Heart right ventricle (tissue), 16 donors: ENCODE data around the gene TICAM2. TPM values are rescaled to one million over a fixed set of nuclear protein-coding genes. Genes with fewer than 3 reads are reported as not detected.

Source experiments
- ATAC-seq, 8 donors: fragments of 200-7000 bp; cut with Tn5 transposase; one replicate each; pipeline ENCODE4 v1.9.1; 2020; ENCODE audit warnings: mild to moderate bottlenecking in 8 of 8, moderate library complexity in 8 of 8, moderate number of reproducible peaks in 1 of 8
- DNase-seq, 2 donors: peaks; one replicate each; pipeline ENCODE4 v3.0.0-alpha.2; 2020
- H3K27ac ChIP-seq, 10 donors: fragments of 200-600 bp; sonication (generic) in 2 of 10; one replicate each; pipeline versions ENCODE4 v1.5.0 to v1.8.0; 2020 to 2022; ENCODE audit warnings: mild to moderate bottlenecking in 3 of 10
- H3K27me3 ChIP-seq, 7 donors: fragments of 200-600 bp; one replicate each; pipeline ENCODE4 v1.8.0; 2021 to 2022; ENCODE audit warnings: mild to moderate bottlenecking in 2 of 7
- H3K36me3 ChIP-seq, 9 donors: fragments of 200-600 bp; sonication (generic) in 1 of 9; one replicate each; pipeline versions ENCODE4 v1.5.0 to v1.8.0; 2020 to 2022; ENCODE audit warnings: mild to moderate bottlenecking in 2 of 9
- H3K4me1 ChIP-seq, 9 donors: fragments of 200-600 bp; sonication (generic) in 1 of 9; one replicate each; pipeline versions ENCODE4 v1.5.0 to v1.8.0; 2020 to 2022; ENCODE audit warnings: mild to moderate bottlenecking in 4 of 9
- H3K4me3 ChIP-seq, 10 donors: fragments of 200-600 bp; sonication (generic) in 2 of 10; one replicate each; pipeline versions ENCODE4 v1.5.0 to v1.8.0; 2020 to 2022; ENCODE audit warnings: mild to moderate bottlenecking in 7 of 10, moderate library complexity in 2 of 10
- H3K9me3 ChIP-seq, 11 donors: fragments of 200-600 bp in 10 of 11; sonication (generic) in 2 of 11; one replicate each; pipeline versions ENCODE4 v1.5.0 to v1.8.0; 2013 to 2022; ENCODE audit warnings: mild to moderate bottlenecking in 2 of 11, control low read depth in 1 of 11, moderate library complexity in 1 of 11
- CTCF ChIP-seq, 9 donors: fragments of 200-600 bp; sonication (generic) in 2 of 9; IDR thresholded peaks; one replicate each; pipeline versions ENCODE4 v1.5.0 to v1.8.0; 2021 to 2022; ENCODE audit warnings: antibody characterized with exemption in 9 of 9, mild to moderate bottlenecking in 5 of 9, moderate library complexity in 1 of 9
- WGBS, 2 donors: extraction: QIAGEN DNeasy Blood & Tissue Kit; methylation state at CpG; one replicate each; pipeline ENCODE4 v1.1.7; 2013; ENCODE audit warnings: inconsistent platforms in 1 of 2; 5-methylcytosine and 5-hydroxymethylcytosine counted together
- intact Hi-C, 10 donors: fragments of 100-400 bp; cut with DNase I; formaldehyde crosslinking; loops; one replicate each; pipeline versions ENCODE4 v1.11.1 to v1.14.2; 2022
- polyA plus RNA-seq, 2 donors: library from polyadenylated mRNA; stranded (reverse); fragments of 200-250 nt; gene quantifications; one replicate each; pipeline ENCODE4 v1.2.3, GENCODE V29; 2013
- total RNA-seq, 10 donors: library from RNA; stranded (reverse); fragmentation: NEBNext Ultra II Directional in 3 of 10; extraction: Animal tissue kit (Norgen Biotek cat#: 25700) in 3 of 10; gene quantifications; one replicate each; pipeline versions ENCODE4 v1.2.1 to v1.2.4, GENCODE V29; 2021 to 2023
- donor health status: Arrhythmogenic right ventricular cardiomyopathy.
- donor health status: ischemic (EF 13 %, LVEDD 7.1; RV severe dilation, severe dysfunction).
- donor health status: healthy with polysubstance abuse.
- donor health status: DM: no; HTN: yes; CAD: no.
- donor health status: DM: no; HTN: no; CAD: no.
- donor health status: ischemic (EF 25% LVEDD 6.9; RV normal size, moderate dysfunction).
- donor health status: ischemic (EF 25% LVEDD 5.7; RV mildly dilated, moderate dysfunction).
- donor health status: healthy.
- donor health status: DM: yes; HTN: yes; CAD: no.
- donor health status: Ischemic cardiomyopathy.
- donor health status: ischemic (EF 35%, LVEDD 5.7; RV mildly dilated, moderate dysfunction).
- donor health status: nonischemic (EF 11% LVEDD 7.7; RV severe dilation, severe dysfunction).
- donor health status: DM: yes; HTN: yes; CAD: no.
- donor health status: PGD.
- donor health status: ischemic (EF 29% LVEDD 5.4; RV normal size, mild dysfunction).
- donor health status: nonischemic (EF 23%, LVEDD 6.1; RV moderate dilation, normal function).

Gene TICAM2
- total and polyA plus RNA-seq, 12 donors, result 1.2 to 4.4 (median 1.9) TPM

DNA sequence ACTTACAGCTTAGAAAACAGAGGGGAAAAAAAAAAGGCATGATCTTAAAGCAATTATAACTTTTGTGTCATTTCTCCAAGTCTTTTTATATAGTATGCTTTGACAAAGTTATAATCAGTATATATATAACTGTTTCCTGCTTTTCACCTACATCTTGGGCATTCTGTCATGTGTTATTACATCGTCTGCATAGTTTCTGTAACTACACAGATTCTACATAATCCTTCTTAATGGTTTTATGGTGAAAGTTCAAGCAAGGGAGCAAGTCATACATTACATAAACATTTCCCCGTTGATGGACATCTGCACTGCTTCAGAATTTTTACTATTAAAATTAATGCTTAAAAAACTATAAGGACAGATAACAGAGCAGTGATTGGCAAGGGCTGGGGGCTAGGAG is 69.8 kb downstream of the TICAM2 start:
- 46 to 47% methylated on average over 2 of the region's 2 CpGs for WGBS, 2 donors
- no peak for TF ChIP-seq CTCF (IDR thresholded peaks at IDR 0.05)
- intact Hi-C loops, result loop anchor here in 1 of 10 donors (10.0 kb wide), 1 partner anchor 68 kb away; no protein-coding TSS in a partner anchor
- Histone ChIP-seq H3K9me3 (peaks cover 0 to 3% (median 0%) of the 10 kb centered on the region in 11 donors), H3K4me1 (peaks cover 0 to 100% (median 89%) of the 10 kb centered on the region in 9 donors), H3K36me3 (peaks cover 0 to 54% (median 0%) of the 10 kb centered on the region in 9 donors), H3K4me3 (no peak overlapping the region), H3K27me3 (no peaks in the 10 kb centered on the region), H3K27ac (peak overlapping the region in 2 of 10 donors; percentile 11 to 16)
- ATAC-seq (no peak), DNase-seq (no peak)

- Histone ChIP-seq H3K4me3 (peak overlapping the region in 1 of 10 donors; percentile 10), H3K27ac (peak overlapping the region in 2 of 10 donors; percentile 11 to 16), H3K36me3 (peaks cover 0 to 48% (median 0%) of the 10 kb centered on the region in 9 donors), H3K4me1 (peaks cover 0 to 100% (median 88%) of the 10 kb centered on the region in 9 donors), H3K9me3 (peaks cover 0 to 3% (median 0%) of the 10 kb centered on the region in 11 donors), H3K27me3 (no peaks in the 10 kb centered on the region)
- intact Hi-C loops, result loop anchor here in 1 of 10 donors (10.0 kb wide), 1 partner anchor 67 kb away; no protein-coding TSS in a partner anchor
- ATAC-seq (no peak), DNase-seq (no peak)
- no peak for TF ChIP-seq CTCF (IDR thresholded peaks at IDR 0.05)
- WGBS, 2 donors, result 72 to 80% methylated on average over 1 of the region's 1 CpG
Observed at GRCh38 chr5:115531787-115532367, 70.4 kb downstream of the TICAM2 start.

- TF ChIP-seq CTCF (IDR thresholded peaks at IDR 0.05), result no peak
- no peak for ATAC-seq
- H3K4me3 ChIP-seq, result peak overlapping the region in 2 of 10 donors; percentile 3 to 10
Observed at GRCh38 chr5:115531380-115531779, 70.9 kb downstream of the TICAM2 start.

GRCh38 chr5:115530426-115530825 is 71.9 kb downstream of the TICAM2 start:
- 35 to 48% methylated on average over 3 of the region's 3 CpGs for WGBS, 2 donors
- intact Hi-C loops, result loop anchor here in 1 of 10 donors (10.0 kb wide), 1 partner anchor 66 kb away; no protein-coding TSS in a partner anchor
- peaks cover 0 to 100% (median 82%) of the 10 kb centered on the region in 9 donors for H3K4me1 ChIP-seq
- peaks cover 0 to 51% (median 0%) of the 10 kb centered on the region in 9 donors for H3K36me3 ChIP-seq
- no peaks in the 10 kb centered on the region for H3K9me3 ChIP-seq
- TF ChIP-seq CTCF (IDR thresholded peaks at IDR 0.05), result no peak
- peak overlapping the region in 2 of 10 donors; percentile 6 to 37 for H3K27ac ChIP-seq
- ATAC-seq, result peak in 6 of 8 donors; percentile 48 to 82 (median 62)
- DNase-seq, result no peak
- no peaks in the 10 kb centered on the region for H3K27me3 ChIP-seq
- peak overlapping the region in 3 of 10 donors; percentile 5 to 9 (median 9) for H3K4me3 ChIP-seq

More at GRCh38 chr5:115531380-115531779, 70.9 kb downstream of the TICAM2 start:
- WGBS, 2 donors, result 64 to 75% methylated on average over 3 of the region's 3 CpGs
- H3K9me3 ChIP-seq, result peaks cover 0 to 3% (median 0%) of the 10 kb centered on the region in 11 donors
- H3K27ac ChIP-seq, result peak overlapping the region in 2 of 10 donors; percentile 11 to 37
- H3K27me3 ChIP-seq, result no peaks in the 10 kb centered on the region
- intact Hi-C loops, result loop anchor here in 1 of 10 donors (10.0 kb wide), 1 partner anchor 67 kb away; no protein-coding TSS in a partner anchor
- H3K36me3 ChIP-seq, result peaks cover 0 to 52% (median 0%) of the 10 kb centered on the region in 9 donors
- DNase-seq, result no peak
- H3K4me1 ChIP-seq, result peaks cover 0 to 100% (median 88%) of the 10 kb centered on the region in 9 donors

Other genes starting within 250 kb of the TICAM2 start
- 10 to 100 TPM; 40.2 to 72.2 (median 57.5) TPM for gene FEM1C, start 57.7 kb downstream of the TICAM2 start, total RNA-seq
- gene FEM1C, start 57.7 kb downstream of the TICAM2 start, polyA plus RNA-seq, result 10 to 100 TPM; 17.8 to 23.1 TPM
- 100 to 1,000 TPM in 1 of 10 donors, 10 to 100 TPM in 9; 73.4 to 100 (median 85.9) TPM for gene TMED7, start 23.6 kb upstream of the TICAM2 start, total RNA-seq
- gene TMED7, start 23.6 kb upstream of the TICAM2 start, polyA plus RNA-seq, result 10 to 100 TPM; 15.8 to 41.7 TPM
- gene CDO1, start 214.2 kb upstream of the TICAM2 start, total RNA-seq, result 1 to 10 TPM; 2.3 to 6.3 (median 5.0) TPM
- gene CDO1, start 214.2 kb upstream of the TICAM2 start, polyA plus RNA-seq, result 10 to 100 TPM in 1 of 2 donors, 1 to 10 TPM in 1; 4.7 to 14.8 TPM
- gene ATG12, start 239.1 kb upstream of the TICAM2 start, total RNA-seq, result 10 to 100 TPM; 18.0 to 29.8 (median 24.3) TPM
- gene ATG12, start 239.1 kb upstream of the TICAM2 start, polyA plus RNA-seq, result 10 to 100 TPM; 27.2 to 28.6 TPM
- gene AP3S1, start 239.5 kb upstream of the TICAM2 start, total RNA-seq, result 10 to 100 TPM; 31.9 to 63.0 (median 42.2) TPM
- gene AP3S1, start 239.5 kb upstream of the TICAM2 start, polyA plus RNA-seq, result 10 to 100 TPM; 30.3 to 42.2 TPM